TTC549 (cell line): Measurements from ENCODE around the gene IL1R2.

Experiments used
- FAIRE-seq: peaks from 2 replicates; lab custom pipeline; 2012; peaks lifted over from hg19 to GRCh38; lab: Jason Lieb, UNC

IL1R2 gene

DNA sequence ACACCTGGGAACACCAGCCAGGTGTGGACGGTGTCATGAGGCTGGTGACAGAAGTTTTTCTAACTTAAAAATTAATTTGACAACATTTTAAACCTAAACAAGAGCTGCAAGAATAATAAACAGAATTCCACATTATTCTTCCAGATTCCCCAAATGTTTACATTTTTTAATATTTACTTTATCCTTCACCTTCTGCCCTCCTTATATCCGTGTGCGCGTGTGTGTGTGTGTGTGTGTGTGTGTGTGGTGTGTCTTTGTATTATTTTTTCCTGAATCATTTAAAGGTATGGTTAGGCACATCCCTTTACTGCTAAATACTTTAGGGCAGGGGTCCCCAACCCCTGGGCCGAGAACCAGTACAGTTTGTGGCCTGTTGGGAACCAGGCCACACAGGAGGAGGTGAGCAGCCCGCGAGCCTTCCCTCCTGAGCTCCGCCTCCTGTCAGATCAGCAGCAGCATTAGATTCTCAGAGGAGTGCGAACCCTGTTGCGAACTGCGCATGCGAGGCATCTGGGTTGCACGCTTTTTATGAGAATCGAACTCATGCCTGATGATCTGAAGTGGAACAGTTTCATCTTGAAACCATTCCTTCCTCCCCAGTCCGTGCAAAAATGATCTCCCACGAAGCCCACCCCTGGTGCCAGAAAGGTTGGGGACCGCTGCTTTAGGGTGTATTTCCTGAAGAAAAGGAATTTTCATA lies 16.4 kb upstream of the IL1R2 start:
- no peak for FAIRE-seq

DNA sequence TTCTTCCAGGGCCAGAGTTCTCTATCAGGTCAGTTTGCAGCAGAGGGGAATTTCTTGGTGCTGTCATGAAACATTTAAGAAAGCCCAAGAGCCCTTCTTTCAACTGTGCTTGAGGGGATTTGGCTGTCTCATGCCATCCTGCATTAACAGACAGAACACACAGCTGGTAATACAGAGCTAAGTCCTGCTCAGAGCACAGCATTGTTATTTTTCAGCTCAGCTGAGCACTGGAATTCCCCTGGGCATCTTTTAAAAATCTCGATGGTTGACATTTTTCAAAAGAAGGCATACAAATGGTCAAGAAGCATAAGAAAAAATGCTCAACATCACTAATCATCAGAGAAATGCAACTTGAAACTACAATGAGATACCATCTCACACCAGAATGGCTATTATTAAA lies 14.9 kb upstream of the IL1R2 start:
- no peak for FAIRE-seq

DNA sequence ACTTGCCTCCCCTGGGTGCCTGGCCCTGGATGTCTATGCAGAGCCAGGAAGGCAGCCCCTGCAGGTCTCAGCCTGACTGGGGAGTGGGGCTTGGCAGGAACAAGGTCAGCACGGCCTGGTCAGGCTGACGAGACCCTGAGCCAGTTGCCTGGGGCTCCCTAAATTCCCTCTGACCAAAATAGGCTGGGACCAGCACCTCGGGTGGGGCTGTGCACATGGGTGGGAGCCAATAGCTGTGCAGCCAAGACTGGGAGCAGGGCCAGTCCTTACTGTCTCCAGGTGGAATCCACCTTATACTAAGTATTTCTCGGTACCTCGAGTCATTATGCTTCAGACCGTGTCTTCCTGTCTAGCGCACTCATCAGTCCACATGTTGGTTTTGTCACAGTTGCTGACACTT lies 11.4 kb upstream of the IL1R2 start:
- FAIRE-seq: no peak

DNA sequence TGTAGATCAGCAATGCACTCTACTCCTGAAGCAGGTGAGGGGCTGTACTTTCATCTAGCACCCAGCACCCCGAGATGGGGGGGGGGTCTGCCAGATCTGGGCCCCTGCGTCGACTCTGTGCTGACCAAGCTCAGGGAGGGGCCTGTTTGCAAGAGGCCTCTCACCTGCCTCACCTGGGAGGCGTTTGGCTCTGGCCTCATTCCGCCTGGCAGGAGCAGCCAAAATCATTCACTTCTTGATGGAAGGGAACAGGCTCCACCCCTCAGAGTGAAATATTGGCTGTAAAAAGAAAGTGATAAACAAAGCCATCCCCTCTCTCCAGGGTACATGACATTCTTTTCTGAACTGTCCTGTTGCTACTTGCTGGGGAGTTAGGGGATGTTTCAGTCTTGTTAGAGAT lies 10.7 kb upstream of the IL1R2 start:
- no peak for FAIRE-seq

DNA sequence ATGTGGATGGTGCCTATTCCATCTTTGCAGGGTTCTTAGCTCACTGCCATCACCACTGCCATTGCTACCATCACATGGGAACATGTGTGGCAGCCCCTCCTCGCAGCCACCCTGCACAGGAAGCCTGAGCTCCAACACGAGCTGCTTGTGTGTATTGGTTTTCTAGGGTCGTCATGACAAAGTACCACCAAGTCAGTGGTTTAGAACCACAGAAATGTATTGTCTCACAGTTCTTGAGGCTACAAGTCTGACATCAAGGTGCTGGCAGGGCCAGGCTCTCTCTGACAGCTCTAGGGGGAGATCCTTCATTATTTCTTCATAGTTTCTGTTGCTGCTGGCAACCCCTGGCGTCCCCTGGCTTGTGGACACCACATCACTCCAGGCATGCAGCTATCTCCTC lies 10.3 kb upstream of the IL1R2 start:
- no peak for FAIRE-seq

DNA sequence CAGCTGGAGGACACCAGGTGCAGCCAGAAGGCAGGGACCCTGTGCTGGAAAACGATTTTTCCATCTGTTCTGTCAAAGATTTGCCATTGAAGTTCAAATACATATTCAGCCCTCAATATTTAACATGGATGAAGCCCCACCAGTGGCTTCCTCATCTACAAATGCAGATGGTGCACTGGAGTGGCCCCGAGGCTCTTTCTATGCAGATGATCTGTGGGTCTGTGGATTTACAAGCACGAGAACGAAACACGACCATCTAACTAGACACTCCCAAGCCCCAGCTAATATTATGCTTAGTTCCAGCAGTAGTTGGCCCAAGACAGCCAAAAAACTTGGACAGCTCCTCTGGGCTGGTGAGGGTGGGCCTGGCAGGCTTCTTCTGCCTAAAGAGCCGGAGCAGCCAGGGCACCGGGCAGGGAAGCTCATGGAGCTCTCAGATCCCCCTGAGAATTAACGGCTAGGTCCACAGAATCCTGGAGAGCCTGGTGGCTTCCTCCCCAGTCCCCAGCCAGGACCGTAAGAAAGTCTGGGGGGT lies 9.2 kb upstream of the IL1R2 start:
- no peak for FAIRE-seq

DNA sequence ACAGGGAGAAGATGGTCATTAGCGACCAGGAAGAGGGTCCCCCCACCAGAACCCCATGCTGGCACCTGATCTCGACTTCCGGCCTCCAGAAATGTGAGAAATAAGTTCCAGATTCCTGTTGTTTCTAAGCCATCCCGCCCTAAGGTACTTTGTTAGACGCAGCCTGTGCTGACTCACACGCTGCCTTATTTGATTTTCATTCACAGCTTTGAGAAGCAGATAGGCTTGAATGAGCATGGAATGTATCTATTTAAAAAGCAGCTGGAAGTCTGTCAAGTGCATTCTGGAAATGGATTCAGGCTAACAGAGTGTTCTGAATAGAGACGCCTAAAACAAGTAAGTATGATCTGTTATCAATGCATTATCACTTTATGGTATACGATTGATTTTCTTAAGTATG lies 8.3 kb upstream of the IL1R2 start:
- FAIRE-seq: no peak

DNA sequence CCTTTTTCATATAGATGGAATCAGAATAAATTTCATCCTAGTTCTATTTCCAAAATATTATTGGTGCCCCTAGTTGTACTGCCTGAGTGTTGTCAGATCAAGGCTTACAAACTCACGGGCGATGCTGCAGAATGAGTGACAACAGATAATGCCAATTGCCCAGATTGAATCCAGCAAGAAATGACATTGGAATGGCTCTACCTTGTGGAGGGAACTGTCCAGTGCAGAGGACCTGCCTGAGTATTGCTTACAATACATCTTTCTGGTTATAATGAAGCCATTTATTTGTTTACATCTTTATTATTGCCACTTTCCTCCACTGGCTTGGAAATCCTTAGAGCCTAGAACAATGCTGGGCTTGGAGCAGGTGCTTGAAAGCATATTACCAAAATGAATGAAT lies 7.8 kb upstream of the IL1R2 start:
- no peak for FAIRE-seq

DNA sequence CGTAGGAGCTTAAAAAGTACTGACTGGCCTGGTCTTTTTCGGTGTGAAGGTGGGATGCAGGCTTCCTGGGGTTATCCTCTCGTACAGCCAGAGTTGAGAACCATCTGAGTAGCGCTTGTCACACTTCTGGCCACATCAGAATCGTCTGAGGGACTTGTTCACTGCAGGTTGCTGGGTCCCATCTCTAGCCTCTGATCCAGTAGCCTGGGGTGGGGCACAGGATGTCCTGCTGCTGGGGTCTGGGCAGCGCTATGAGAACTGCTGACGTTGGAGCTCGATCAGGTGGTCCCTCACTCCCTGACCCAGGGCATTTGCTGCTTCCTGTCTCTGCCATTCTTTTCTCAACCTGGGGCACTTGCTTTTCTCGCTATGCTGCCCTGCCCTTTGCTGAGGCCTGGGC lies 7.1 kb upstream of the IL1R2 start:
- no peak for FAIRE-seq

DNA sequence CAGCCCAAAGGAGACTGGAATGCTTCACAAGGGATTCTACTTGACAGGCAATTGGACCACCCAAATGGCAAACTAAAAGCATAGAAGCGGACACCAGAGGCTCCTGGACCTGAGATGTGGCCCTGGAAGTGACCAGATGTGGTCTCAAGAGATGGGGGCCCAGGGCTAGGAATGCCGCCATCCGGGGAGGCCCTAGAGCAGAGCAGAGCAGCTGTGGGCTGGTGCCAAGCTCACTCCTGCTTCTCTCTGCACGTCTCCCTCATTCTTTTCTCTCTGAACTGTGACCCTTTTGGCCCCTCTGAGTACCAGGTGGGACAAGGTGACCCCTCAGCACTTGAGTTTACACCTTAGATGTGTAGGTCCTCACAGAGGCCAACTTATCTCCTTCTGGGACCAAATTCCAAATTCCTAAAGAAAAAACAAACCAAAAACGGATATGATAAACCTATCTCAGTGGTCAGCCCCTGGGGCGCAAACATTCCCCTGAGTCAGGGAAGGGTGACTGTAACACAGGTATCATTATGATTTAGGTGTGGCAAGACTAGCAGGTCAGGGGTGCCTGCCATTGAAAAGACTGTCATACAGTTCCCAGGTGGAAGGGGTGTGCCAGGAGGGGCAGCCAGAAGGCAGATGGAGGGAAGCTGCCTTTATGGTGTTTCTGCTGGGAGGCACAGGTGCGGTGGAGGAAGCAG lies 6.5 kb upstream of the IL1R2 start:
- no peak for FAIRE-seq

DNA sequence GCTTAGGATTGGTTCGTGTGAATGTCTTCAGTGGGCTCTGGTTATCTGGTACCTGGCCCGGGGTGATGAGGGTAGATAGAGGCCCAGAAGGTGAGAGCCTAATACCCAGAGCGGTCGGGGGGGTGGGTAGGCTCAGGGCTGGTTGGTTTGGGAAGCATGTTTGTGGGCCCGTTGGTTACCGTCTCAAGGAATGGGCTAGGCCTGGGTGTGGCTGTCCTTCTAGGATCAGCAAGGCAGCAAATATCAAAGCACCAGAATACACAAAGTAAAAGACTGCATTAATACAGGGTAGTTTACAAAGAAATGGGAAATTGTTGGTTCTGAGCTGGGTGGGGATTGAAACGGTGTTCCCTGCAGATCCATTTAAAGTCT lies 6.0 kb upstream of the IL1R2 start:
- FAIRE-seq: no peak

DNA sequence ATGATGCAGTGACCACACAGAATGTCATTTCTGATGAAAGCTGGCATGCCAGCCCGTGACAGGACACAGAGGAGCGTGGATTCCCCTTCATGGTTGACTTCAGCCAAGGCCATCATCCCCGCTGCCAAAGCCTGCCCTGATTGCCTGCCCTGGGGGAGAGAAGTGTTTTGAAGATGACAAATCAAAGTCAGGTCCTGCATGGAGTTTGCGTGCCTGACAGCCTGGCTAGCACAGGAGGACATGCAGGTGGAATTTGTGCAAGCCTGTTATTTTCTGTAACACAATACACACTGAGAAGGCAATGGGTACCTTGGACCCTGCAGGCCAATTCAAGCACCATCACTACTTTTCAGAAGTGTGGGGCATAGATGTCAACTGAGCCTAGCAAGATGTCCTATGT lies 5.4 kb upstream of the IL1R2 start:
- FAIRE-seq: no peak

DNA sequence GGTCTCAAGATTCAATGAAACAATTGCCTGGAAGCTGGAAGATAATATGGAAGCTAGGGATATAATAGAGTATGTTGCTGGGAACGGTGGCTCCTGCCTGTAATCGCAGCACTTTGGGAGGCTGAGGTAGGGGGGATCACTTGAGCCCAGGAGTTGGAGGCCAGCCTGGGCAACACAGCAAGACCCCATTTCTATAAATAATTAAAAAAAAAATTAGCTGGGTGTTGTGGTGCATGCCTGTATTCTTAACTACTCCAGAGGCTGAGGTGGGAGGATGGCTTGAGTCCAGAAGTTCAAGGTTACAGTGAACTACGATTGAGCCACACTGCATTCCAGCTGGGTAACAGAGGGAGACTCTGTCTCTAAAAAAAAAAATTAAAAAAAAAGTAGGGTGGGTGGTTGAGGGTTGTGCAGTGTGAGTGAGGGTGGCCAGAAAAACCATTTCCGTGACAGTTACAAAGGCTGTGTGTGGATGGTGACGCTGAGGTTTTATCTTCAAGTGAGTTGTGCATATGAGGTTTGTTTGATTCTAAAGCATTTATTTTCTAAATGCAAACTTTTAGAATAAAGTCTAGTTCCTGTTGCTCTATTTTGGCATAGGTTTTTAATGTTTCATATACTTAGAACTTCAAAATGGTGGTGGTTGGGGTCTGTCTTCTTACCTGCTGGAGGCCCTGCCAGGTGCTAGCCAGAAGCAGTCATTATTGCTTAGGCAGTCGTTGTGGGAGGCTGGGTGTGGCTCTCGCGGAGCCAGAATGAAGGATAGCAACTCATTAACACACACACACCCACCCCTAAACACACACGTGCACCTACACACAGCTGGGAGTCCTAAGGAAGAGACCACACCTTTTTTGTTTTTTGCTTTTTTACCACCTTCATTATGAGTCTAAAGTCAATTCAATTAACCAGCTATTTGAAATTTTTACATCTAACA lies 4.7 kb upstream of the IL1R2 start:
- FAIRE-seq: no peak

DNA sequence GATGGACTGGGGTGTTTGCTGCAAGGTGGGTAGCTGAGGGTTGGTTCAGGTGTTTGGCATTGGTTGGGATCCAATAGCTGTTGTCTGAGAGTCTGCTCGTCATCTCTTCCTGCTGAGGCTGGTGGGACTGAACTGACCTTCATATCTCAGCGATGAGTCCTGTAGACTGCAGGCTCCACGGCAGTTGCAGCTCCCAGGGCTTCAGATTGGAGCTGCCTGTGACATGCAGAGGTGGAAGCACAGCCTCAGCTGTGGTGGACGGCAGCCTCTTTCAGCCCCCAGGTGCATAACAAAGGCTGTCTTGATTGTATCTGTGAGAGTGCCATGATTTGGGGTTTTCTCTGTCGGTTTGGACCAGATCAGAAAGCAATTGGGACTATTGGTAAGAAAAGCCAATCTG lies 3.9 kb upstream of the IL1R2 start:
- FAIRE-seq: no peak

DNA sequence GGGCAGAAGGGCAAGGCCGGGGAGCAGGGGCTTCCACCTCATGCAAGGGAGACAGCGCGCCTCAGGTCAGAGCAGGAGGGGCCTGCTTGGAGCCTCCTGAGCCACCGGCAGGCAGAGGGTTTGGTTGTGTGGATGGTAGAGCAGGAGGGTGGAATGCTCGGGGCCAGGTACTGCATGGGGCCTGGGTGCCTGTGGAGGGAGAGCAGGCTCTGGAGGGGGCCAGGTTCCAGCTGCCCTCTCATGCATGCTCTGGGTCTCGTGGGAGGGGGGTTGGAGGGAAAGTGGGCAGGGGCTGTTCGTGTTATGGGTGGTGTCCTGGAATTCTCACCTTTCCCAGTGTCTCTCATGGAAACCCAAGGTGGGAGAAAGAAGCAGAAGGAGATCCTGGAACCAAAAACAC lies 3.2 kb upstream of the IL1R2 start:
- FAIRE-seq: no peak

DNA sequence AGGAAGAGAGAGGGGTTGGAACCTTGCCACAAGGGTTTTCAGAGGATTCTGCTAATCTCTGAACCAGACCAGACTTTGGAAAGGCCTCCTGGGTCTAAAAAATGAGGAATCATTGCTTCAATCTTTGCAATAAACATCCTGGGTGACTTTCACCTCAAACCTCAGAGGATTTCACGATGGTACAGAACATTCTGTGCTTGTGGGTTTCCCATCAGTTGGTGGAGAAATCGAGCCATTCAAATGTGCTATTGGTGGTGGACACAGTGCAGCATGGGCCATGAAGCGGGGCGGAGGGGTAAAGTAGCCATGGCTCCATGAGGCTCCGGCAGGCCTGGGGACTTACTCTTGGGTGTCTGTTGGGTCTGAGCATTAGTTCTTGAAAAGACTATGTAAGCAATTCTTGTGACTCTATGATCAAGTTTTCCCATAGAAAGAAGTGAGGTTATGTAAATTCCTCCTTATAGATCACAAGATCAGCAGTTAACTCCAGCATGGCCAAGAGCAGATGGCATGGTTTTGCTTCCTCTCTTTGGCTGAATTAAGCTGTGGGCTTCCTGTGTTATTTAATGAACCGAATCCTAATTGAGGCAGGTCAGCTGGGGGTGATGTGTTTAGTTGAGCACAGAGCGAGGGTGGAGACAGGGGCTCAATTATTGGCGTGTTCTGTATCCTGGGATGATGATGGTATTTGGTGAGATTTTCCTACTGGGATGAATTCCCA lies 1.9 kb upstream of the IL1R2 start:
- FAIRE-seq: no peak

DNA sequence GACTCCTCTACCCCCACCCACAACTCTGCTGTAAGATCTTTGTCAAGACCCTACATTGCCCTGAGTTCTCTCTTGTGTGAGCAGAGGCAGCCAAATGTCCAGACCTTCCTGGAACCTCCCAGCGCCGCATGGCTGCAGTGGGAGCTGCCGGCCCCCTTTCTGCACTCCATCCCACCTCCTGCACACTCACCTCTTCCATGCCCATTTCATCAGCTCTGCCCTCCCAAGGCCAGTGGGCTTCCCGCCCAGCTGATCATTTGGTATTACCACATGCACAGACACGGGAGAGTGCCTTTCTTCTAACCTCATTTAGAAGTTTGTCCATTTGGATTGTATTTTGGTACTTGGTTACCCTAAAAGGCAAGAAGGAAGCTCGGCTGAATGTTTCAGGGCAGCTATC lies 2.0 kb downstream of the IL1R2 start:
- FAIRE-seq: no peak

DNA sequence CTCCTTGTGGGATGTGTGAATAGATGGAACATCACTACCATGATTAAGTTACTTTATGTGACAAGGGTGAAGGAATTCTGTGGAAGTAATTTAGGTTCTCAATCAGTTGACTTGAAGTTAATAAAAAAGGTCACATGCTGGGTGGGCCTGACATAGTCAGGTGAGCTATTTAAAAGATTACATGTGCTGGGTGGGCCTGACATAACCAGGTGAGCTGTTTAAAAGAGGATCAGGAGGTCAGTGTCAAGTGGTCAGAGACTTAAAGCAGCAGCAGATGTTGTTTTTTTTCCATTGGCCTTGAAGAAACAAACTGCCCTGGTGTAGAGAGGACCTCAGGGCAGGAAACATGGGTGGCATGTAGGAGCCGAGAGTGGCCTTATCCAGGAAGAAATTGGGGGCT lies 3.3 kb downstream of the IL1R2 start:
- FAIRE-seq: no peak

DNA sequence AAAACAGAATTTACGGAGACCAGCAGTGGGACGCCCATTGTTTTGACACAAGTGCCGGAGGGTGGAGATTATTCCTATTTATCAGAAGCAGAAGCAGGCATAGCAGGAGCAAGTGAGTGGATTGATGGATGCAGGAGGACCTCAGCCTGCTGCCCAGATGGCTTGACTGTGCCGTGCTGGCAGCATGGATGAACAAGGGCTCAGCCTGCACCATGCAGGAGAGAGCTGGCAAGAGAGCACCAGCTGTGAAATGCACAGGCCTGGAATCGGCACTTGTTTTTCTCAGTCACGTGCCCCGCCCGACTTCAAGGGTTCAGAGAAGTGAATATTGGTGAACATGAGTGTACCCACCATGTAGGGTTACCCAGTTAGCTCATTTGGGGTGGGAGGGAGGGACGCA lies 4.0 kb downstream of the IL1R2 start:
- FAIRE-seq: no peak

DNA sequence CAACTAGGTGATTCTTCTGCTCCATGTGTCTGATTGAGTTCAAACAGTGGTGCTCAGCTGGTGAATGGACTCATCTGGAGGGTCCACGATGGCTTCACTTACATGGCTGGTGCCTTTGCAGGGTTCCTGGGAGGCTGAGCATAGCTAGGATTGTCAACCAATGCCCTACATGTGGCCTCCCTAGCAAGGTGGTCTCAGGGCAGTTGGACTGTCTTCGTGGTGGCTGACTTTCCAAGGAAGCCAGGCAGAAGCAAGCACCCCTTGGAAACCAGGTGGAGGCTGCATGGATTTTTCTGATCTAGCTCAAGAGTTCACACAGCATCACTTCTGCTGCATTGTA lies 6.8 kb downstream of the IL1R2 start:
- no peak for FAIRE-seq

DNA sequence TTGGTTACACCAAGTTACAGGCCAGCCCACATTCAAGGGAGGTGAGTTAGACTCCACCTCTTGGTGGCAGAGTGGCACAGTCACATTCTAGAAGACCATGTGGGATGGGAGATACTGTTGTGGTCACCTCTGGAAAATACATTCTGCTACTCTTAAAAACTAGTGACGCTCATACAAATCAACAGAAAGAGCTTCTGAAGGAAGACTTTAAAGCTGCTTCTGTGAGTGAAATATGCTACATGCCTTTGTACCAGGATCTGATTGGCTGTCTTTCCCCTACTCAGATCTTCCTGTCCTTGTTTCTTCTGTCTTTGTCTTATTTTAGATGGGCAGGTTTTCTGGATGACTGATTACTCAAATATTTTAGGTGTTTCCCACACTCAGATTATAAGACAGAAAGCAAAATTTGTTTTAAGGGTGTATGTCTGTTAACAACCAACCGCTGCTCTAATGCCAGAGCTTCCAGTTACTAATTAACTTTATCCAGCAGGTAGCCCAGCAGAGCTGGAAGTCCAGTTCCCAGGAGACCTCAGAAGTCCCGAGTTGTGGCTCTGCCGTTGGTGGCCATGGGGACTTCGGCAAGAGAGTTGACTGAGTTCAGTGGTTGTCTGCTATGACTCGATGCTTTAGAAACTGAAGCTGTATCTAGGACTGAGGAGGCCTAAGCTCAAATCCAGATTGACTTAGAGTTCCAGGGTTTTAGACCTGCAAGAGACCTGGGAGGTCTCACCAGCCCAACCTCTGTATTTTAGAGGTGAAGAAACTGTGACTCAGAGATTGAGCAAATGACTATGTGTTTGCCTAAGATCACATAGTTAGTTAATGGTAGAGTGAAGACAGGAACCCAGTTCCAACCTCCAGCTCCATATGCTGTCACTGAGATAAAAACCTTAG lies 7.4 kb downstream of the IL1R2 start:
- no peak for FAIRE-seq

DNA sequence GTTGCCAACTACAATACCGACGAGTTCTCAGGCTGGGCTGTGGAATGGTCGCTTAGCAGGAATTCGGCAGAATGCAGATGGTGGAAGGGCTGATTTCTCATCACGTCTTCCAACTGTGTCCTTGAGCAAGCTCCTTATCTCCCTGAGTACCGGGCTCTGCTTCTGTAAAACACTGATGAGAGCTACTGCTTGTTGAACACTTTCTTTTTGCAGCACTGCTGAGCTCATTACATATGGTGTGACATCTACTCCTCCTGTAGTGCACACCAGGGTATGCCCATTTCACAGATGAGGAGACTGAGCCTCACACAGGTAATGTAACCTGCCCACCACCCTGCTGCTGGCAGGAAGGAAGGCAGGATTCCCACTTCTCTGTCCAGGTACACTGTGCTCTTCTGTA lies 8.3 kb downstream of the IL1R2 start:
- FAIRE-seq: no peak
